ENCODE results near the gene VLDLR.

The VLDLR gene

DNA sequence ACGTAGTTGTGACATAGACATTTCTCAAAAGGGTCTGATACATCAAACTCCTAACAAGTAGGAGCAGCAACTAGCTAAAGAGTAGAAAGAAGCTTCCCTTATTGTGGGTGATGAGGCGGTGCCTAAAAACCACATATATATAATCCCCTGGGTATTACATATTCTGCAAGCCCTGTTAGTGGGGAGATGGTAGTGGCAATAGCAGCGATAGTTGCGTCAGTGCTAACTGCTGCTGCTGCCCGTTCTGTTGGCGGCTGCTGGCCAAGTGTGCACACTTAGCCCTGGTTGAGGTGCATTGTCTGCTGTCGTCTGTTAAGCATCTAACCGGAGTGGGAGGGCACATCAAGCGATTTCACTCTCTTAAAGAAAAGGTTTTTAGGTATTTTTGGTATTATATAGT is 35.8 kb downstream of the VLDLR start:
- Histone ChIP-seq H4K8ac (ENCODE audit: low read depth, low read length) (no peak overlapping the region), H3K79me2 (ENCODE audit: control insufficient read depth, insufficient read depth, low read length, poor library complexity) (no peaks in the 10 kb centered on the region), H3K27ac (ENCODE audit: low read depth, low read length) (no peak overlapping the region), H4K12ac (ENCODE audit: low read depth, low read length) (no peak overlapping the region), H2BK5ac (ENCODE audit: low read depth, low read length, poor library complexity) (no peak overlapping the region), H4K91ac (ENCODE audit: low read depth, low read length) (no peak overlapping the region), H2BK12ac (ENCODE audit: low read length) (no peak overlapping the region), H3K18ac (ENCODE audit: low read length) (no peak overlapping the region), H3K4me3 (ENCODE audit: low read depth, low read length) (no peak overlapping the region), H3K9ac (ENCODE audit: low read length) (no peak overlapping the region), H3K36me3 (ENCODE audit: control insufficient read depth in 1 of 2, insufficient read depth in 2 of 2, low read length in 2 of 2) (peaks cover under 1 to 18% of the 10 kb centered on the region in 2 experiments), H2BK120ac (ENCODE audit: insufficient read depth, low read length, poor library complexity) (no peak overlapping the region), H3K14ac (ENCODE audit: low read length) (no peak overlapping the region), H3K79me1 (ENCODE audit: low read length) (no peaks in the 10 kb centered on the region), H3K27me3 (ENCODE audit: insufficient read depth, low read length) (no peaks in the 10 kb centered on the region), H3K9me3 (ENCODE audit: insufficient read depth, low read depth, low read length) (no peaks in the 10 kb centered on the region), H3K4me1 (ENCODE audit: control insufficient read depth in 1 of 2, insufficient read depth in 2 of 2, low read length in 2 of 2) (no peaks in the 10 kb centered on the region), H2AFZ (ENCODE audit: insufficient read depth, low read length, poor library complexity) (no peak overlapping the region), H3K4ac (ENCODE audit: low read depth, low read length) (no peak overlapping the region), H3K23ac (ENCODE audit: low read length) (no peak overlapping the region), H3K4me2 (ENCODE audit: low read length) (no peak overlapping the region), H2AK5ac (ENCODE audit: low read length) (no peak overlapping the region)
- no peak for DNase-seq
- no CpG with 5 or more reads among the region's 9 CpGs for WGBS (ENCODE audit: extremely low coverage, insufficient coverage, insufficient read length)

GRCh38 chr9:2662496-2662895 is 40.9 kb downstream of the VLDLR start:
- Histone ChIP-seq H2BK12ac (ENCODE audit: low read length) (no peak overlapping the region), H3K4ac (ENCODE audit: low read depth, low read length) (no peak overlapping the region), H4K12ac (ENCODE audit: low read depth, low read length) (no peak overlapping the region), H3K79me2 (ENCODE audit: control insufficient read depth, insufficient read depth, low read length, poor library complexity) (no peaks in the 10 kb centered on the region), H2BK120ac (ENCODE audit: insufficient read depth, low read length, poor library complexity) (no peak overlapping the region), H3K9ac (ENCODE audit: low read length) (no peak overlapping the region), H3K4me1 (ENCODE audit: control insufficient read depth in 1 of 2, insufficient read depth in 2 of 2, low read length in 2 of 2) (no peaks in the 10 kb centered on the region), H3K18ac (ENCODE audit: low read length) (no peak overlapping the region), H3K79me1 (ENCODE audit: low read length) (no peaks in the 10 kb centered on the region), H3K4me3 (ENCODE audit: low read depth, low read length) (no peak overlapping the region), H2AFZ (ENCODE audit: insufficient read depth, low read length, poor library complexity) (no peak overlapping the region), H3K27ac (ENCODE audit: low read depth, low read length) (no peak overlapping the region), H2BK5ac (ENCODE audit: low read depth, low read length, poor library complexity) (no peak overlapping the region), H4K8ac (ENCODE audit: low read depth, low read length) (no peak overlapping the region), H3K23ac (ENCODE audit: low read length) (no peak overlapping the region), H2AK5ac (ENCODE audit: low read length) (no peak overlapping the region), H3K9me3 (ENCODE audit: insufficient read depth, low read depth, low read length) (peaks cover 7% of the 10 kb centered on the region), H3K14ac (ENCODE audit: low read length) (no peak overlapping the region), H4K91ac (ENCODE audit: low read depth, low read length) (no peak overlapping the region), H3K27me3 (ENCODE audit: insufficient read depth, low read length) (no peaks in the 10 kb centered on the region), H3K36me3 (ENCODE audit: control insufficient read depth in 1 of 2, insufficient read depth in 2 of 2, low read length in 2 of 2) (peaks cover 0 to 2% of the 10 kb centered on the region in 2 experiments), H3K4me2 (ENCODE audit: low read length) (no peak overlapping the region)
- WGBS (ENCODE audit: extremely low coverage, insufficient coverage, insufficient read length) = no CpG with 5 or more reads among the region's 7 CpGs
- no peak for DNase-seq

DNA sequence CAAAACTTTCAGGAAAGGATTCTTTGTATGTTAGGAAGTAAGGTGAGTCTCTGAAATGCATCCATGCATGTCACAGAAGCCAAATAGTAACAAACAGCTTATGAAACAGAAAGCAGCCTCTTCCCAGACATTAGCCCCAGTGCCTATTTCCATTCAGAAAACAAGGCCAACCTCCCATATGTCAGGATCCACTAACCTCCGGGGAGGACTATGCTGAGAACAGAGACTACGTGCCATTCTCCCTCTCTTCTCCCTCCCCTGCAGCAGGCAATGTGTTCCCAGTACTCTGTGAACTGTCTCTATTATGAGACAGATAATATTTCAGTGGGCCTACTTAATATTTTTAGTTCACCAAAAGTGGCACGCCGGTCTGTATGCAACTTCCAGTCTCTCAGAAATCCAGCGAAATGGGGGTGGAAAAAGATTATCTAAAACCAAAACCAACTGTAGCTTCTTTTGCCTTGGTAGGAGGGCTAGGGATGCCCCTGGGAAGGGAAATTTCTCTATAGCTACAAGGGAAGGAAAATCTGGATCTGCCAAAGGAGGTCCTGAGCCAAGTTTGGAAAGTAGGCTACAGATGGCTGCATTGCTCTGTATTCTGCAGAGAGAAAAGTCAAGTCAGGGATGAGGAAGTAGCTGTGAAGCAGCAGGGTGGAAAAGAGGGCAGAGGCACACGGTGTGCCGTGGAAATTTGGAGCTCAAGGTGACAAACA is 42.0 kb downstream of the VLDLR start:
- H3K4me1 ChIP-seq (ENCODE audit: control insufficient read depth in 1 of 2, insufficient read depth in 2 of 2, low read length in 2 of 2) = no peaks in the 10 kb centered on the region
- H2BK5ac ChIP-seq (ENCODE audit: low read depth, low read length, poor library complexity) = no peak overlapping the region
- no peak overlapping the region for H4K91ac ChIP-seq (ENCODE audit: low read depth, low read length)
- H3K9ac ChIP-seq (ENCODE audit: low read length) = no peak overlapping the region
- H3K14ac ChIP-seq (ENCODE audit: low read length) = no peak overlapping the region
- no peak overlapping the region for H2AK5ac ChIP-seq (ENCODE audit: low read length)
- H3K4me3 ChIP-seq (ENCODE audit: low read depth, low read length) = no peak overlapping the region
- no peak overlapping the region for H3K18ac ChIP-seq (ENCODE audit: low read length)
- H3K9me3 ChIP-seq (ENCODE audit: insufficient read depth, low read depth, low read length) = peaks cover 7% of the 10 kb centered on the region
- no peak overlapping the region for H3K4me2 ChIP-seq (ENCODE audit: low read length)
- H3K4ac ChIP-seq (ENCODE audit: low read depth, low read length) = no peak overlapping the region
- no peak overlapping the region for H2AFZ ChIP-seq (ENCODE audit: insufficient read depth, low read length, poor library complexity)
- H3K23ac ChIP-seq (ENCODE audit: low read length) = no peak overlapping the region
- no peaks in the 10 kb centered on the region for H3K36me3 ChIP-seq (ENCODE audit: control insufficient read depth in 1 of 2, insufficient read depth in 2 of 2, low read length in 2 of 2)
- no peak overlapping the region for H2BK120ac ChIP-seq (ENCODE audit: insufficient read depth, low read length, poor library complexity)
- no peak overlapping the region for H2BK12ac ChIP-seq (ENCODE audit: low read length)
- DNase-seq = no peak
- no peaks in the 10 kb centered on the region for H3K79me2 ChIP-seq (ENCODE audit: control insufficient read depth, insufficient read depth, low read length, poor library complexity)
- no CpG with 5 or more reads among the region's 7 CpGs for WGBS (ENCODE audit: extremely low coverage, insufficient coverage, insufficient read length)
- no peak overlapping the region for H3K27ac ChIP-seq (ENCODE audit: low read depth, low read length)
- H3K79me1 ChIP-seq (ENCODE audit: low read length) = no peaks in the 10 kb centered on the region
- H4K8ac ChIP-seq (ENCODE audit: low read depth, low read length) = no peak overlapping the region
- no peaks in the 10 kb centered on the region for H3K27me3 ChIP-seq (ENCODE audit: insufficient read depth, low read length)
- H4K12ac ChIP-seq (ENCODE audit: low read depth, low read length) = no peak overlapping the region

DNA sequence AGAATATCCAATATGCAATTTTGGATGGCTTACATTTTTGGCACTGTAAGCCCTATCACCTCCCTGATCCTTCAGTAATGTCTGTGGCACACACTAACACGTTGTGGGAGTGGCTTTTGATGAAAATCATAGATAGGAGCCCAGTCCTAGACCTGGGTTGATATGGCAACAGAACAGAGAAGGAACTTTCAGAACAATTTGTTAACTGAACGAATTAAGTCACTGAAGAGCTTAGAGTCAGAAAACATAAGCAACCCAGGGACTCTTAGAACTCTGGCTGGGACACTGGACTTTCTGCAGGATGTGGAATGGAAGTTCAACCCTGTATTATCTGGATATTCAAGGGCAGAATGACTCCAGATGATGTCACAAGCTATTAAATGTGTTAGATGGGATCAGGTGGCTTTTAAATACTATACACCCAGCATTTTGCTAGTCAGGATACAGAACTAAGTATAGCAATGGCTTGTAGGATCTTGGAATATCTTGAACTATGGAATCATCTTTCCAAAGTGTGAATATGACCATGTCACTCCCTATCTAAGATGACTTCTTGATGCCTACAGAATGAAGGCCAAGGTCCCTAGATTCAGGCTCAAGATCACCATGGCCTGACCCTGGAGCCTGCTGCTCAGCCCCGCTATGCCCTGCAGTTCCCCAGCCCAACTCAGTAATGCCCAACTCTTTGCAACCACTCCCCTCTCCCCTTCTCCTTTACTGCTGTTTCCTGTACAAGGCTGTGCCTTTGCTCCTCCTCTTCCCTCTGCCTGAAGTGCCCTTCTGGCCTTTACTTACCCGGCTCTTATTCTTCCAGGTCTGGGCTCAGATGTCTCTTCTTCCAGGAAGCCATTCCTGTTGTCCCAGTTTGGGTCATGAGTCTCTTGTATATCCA is 42.8 kb downstream of the VLDLR start:
- Histone ChIP-seq H3K9ac (ENCODE audit: low read length) (no peak overlapping the region), H3K27me3 (ENCODE audit: insufficient read depth, low read length) (no peaks in the 10 kb centered on the region)

More for the DNA sequence above, 42.8 kb downstream of the VLDLR start:
- Histone ChIP-seq H3K9me3 (ENCODE audit: insufficient read depth, low read depth, low read length) (peaks cover 7% of the 10 kb centered on the region), H2AK5ac (ENCODE audit: low read length) (no peak overlapping the region), H2BK12ac (ENCODE audit: low read length) (no peak overlapping the region), H3K36me3 (ENCODE audit: control insufficient read depth in 1 of 2, insufficient read depth in 2 of 2, low read length in 2 of 2) (no peaks in the 10 kb centered on the region), H3K79me2 (ENCODE audit: control insufficient read depth, insufficient read depth, low read length, poor library complexity) (no peaks in the 10 kb centered on the region), H3K4me3 (ENCODE audit: low read depth, low read length) (no peak overlapping the region), H4K12ac (ENCODE audit: low read depth, low read length) (no peak overlapping the region), H3K14ac (ENCODE audit: low read length) (no peak overlapping the region), H4K91ac (ENCODE audit: low read depth, low read length) (no peak overlapping the region), H2BK120ac (ENCODE audit: insufficient read depth, low read length, poor library complexity) (no peak overlapping the region), H2BK5ac (ENCODE audit: low read depth, low read length, poor library complexity) (no peak overlapping the region), H3K4ac (ENCODE audit: low read depth, low read length) (no peak overlapping the region), H3K4me1 (ENCODE audit: control insufficient read depth in 1 of 2, insufficient read depth in 2 of 2, low read length in 2 of 2) (no peaks in the 10 kb centered on the region), H3K79me1 (ENCODE audit: low read length) (no peaks in the 10 kb centered on the region), H3K27ac (ENCODE audit: low read depth, low read length) (no peak overlapping the region), H3K4me2 (ENCODE audit: low read length) (no peak overlapping the region), H3K23ac (ENCODE audit: low read length) (no peak overlapping the region), H3K18ac (ENCODE audit: low read length) (no peak overlapping the region), H2AFZ (ENCODE audit: insufficient read depth, low read length, poor library complexity) (no peak overlapping the region), H4K8ac (ENCODE audit: low read depth, low read length) (no peak overlapping the region)
- DNase-seq = peak in 1 of 2 donors; percentile 7
- WGBS (ENCODE audit: extremely low coverage, insufficient coverage, insufficient read length) = no CpG with 5 or more reads among the region's 4 CpGs

Data from trophoblast cell (in vitro differentiated cells and primary cell).